Ascending aorta (tissue), 2 donors: ENCODE results near the gene TMPRSS3. TPM values are rescaled to one million over a fixed set of nuclear protein-coding genes. Genes with fewer than 3 reads are reported as not detected.

Source experiments
- DNase-seq, 2 donors: peaks; one replicate each; pipeline ENCODE4 v3.0.0-alpha.2; 2019; ENCODE audit warnings: low spot score in 2 of 2
- H3K27ac ChIP-seq, 2 donors: fragments of 200-600 bp; sonication (generic); one replicate each; pipeline ENCODE4 v1.5.1; 2016 to 2017; ENCODE audit warnings: mild to moderate bottlenecking in 1 of 2
- H3K27me3 ChIP-seq: fragments of 200-600 bp; sonication (generic); one replicate; pipeline ENCODE4 v1.5.1; 2017
- H3K36me3 ChIP-seq, 2 donors: fragments of 200-600 bp; sonication (generic); one replicate each; pipeline ENCODE4 v1.5.1; 2016
- H3K4me1 ChIP-seq, 2 donors: fragments of 200-600 bp; sonication (generic); one replicate each; pipeline ENCODE4 v1.5.1; 2016 to 2017; ENCODE audit warnings: mild to moderate bottlenecking in 1 of 2
- H3K4me3 ChIP-seq, 2 donors: fragments of 200-600 bp; sonication (generic); one replicate each; pipeline ENCODE4 v1.5.1; 2016 to 2017; ENCODE audit warnings: mild to moderate bottlenecking in 1 of 2
- H3K9me3 ChIP-seq, 2 donors: fragments of 200-600 bp; sonication (generic); one replicate each; pipeline ENCODE4 v1.5.1; 2016
- CTCF ChIP-seq, 3 experiments: fragments of 200-600 bp in 2 of 3; fragments of 450-650 bp in 1 of 3; sonication (generic) in 2 of 3; IDR thresholded peaks; one replicate each; pipeline ENCODE4 v1.5.1; 2016 to 2019; ENCODE audit warnings: antibody characterized with exemption in 3 of 3, mild to moderate bottlenecking in 1 of 3, moderate library complexity in 1 of 3
- intact Hi-C: fragments of 100-400 bp; cut with DNase I; formaldehyde crosslinking; loops from one replicate; pipeline ENCODE4 v1.15.1; 2023
- total RNA-seq: library from RNA; depleted of rRNA; stranded (reverse); fragments of >200 nt; gene quantifications from one replicate; pipeline ENCODE4 v1.1.0, GENCODE V29; 2016

Gene TMPRSS3
- total RNA-seq, 1 donor from 2014 or later: not detected

DNA sequence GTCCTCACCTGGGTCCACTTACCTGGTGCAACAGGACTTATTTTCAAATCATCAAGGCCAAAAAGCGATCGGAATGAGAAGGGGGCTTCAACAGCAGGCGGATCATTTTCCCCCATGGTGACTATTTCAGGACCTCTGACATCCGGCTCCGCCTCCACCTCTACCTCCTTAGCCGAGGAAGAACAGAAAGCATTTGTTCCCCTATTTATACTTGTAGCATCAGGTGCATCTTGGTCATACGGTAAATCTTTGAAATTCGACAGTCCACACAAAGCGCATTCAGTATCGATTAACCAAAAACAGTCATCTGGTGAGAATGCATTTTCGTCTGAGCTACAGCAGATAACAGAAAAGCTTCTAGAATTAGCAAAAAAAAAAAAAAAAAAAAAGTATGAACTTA, 550 bp downstream of the TMPRSS3 start:
- no peaks in the 10 kb centered on the region for H3K9me3 ChIP-seq
- no peaks in the 10 kb centered on the region for H3K27me3 ChIP-seq
- intact Hi-C loops: no loop called here
- DNase-seq: no peak
- H3K27ac ChIP-seq: no peak overlapping the region
- H3K4me3 ChIP-seq: no peak overlapping the region
- H3K4me1 ChIP-seq: no peaks in the 10 kb centered on the region
- TF ChIP-seq CTCF (IDR thresholded peaks at IDR 0.05): no peak
- no peaks in the 10 kb centered on the region for H3K36me3 ChIP-seq

- no peak for DNase-seq
- no peak for TF ChIP-seq CTCF (IDR thresholded peaks at IDR 0.05)
- Histone ChIP-seq H3K27me3 (no peaks in the 10 kb centered on the region), H3K9me3 (no peaks in the 10 kb centered on the region), H3K4me3 (no peak overlapping the region), H3K36me3 (no peaks in the 10 kb centered on the region), H3K4me1 (no peaks in the 10 kb centered on the region), H3K27ac (no peak overlapping the region)
- intact Hi-C loops: no loop called here
Measured at GRCh38 chr21:42393443-42393950, 2.4 kb downstream of the TMPRSS3 start.

- no peaks in the 10 kb centered on the region for H3K27me3 ChIP-seq
- no peak for DNase-seq
- intact Hi-C loops: no loop called here
Measured at GRCh38 chr21:42392731-42393442, 3.0 kb downstream of the TMPRSS3 start.

DNA sequence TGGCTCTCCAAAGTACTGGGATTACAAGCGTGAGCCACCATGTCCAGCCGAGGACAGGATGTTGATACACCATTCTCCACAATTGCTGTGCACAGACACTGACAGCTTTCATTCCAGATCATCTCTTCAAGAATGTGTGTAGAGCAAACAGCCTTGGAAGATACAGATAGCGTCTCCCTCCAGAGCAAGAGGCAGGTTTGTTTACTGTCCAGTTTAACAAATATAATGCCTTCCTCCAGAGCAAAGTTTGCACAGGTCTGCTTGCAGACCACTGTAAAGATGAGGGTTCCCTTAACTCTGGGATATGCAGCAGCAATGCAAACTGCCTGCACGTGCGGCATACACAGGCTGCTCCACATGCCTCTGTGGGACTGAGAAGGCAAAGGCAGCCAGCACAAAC, 4.6 kb downstream of the TMPRSS3 start:
- no peak overlapping the region for H3K27ac ChIP-seq
- no peak for TF ChIP-seq CTCF (IDR thresholded peaks at IDR 0.05)
- no peak overlapping the region for H3K4me3 ChIP-seq
- no peaks in the 10 kb centered on the region for H3K27me3 ChIP-seq
- intact Hi-C loops: no loop called here
- H3K36me3 ChIP-seq: no peaks in the 10 kb centered on the region
- no peak for DNase-seq
- no peaks in the 10 kb centered on the region for H3K4me1 ChIP-seq
- no peaks in the 10 kb centered on the region for H3K9me3 ChIP-seq

More at GRCh38 chr21:42392731-42393442, 3.0 kb downstream of the TMPRSS3 start:
- Histone ChIP-seq H3K36me3 (no peaks in the 10 kb centered on the region), H3K4me1 (no peaks in the 10 kb centered on the region), H3K9me3 (no peaks in the 10 kb centered on the region), H3K27ac (no peak overlapping the region), H3K4me3 (no peak overlapping the region)
- TF ChIP-seq CTCF (IDR thresholded peaks at IDR 0.05): no peak

DNA sequence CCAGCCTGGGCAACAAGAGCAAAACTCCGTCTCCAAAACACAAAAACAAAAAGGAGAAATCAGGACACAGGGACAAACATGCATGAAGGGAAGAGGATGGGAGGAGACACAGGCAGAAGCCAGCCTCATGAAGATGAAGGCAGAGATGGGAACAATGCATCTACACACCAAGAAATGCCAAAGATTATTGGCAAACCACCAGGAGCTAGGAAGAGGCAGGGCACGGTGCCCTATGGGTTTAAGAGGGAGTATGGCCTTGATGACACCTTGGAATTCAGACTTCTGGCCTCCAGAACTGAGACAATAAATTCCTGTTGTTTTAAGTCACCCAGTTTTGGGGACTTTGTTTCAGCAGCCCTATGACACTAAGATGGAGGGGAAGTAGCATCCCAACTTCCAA, 5.2 kb downstream of the TMPRSS3 start:
- no peak overlapping the region for H3K4me3 ChIP-seq
- no peak for TF ChIP-seq CTCF (IDR thresholded peaks at IDR 0.05)
- no peaks in the 10 kb centered on the region for H3K4me1 ChIP-seq
- no peak overlapping the region for H3K27ac ChIP-seq
- H3K27me3 ChIP-seq: no peaks in the 10 kb centered on the region
- no peaks in the 10 kb centered on the region for H3K9me3 ChIP-seq
- no peak for DNase-seq
- intact Hi-C loops: no loop called here
- no peaks in the 10 kb centered on the region for H3K36me3 ChIP-seq
